LoVo (cell line): ENCODE results near the gene CARHSP1.
"Not testable (repeated sequence)": the region's sequence is repeated elsewhere in the genome, so short reads cannot be mapped to it uniquely, and the experiment has no call there.

Experiments used
- DNase-seq: peaks from one replicate; pipeline ENCODE4 v3.0.0-alpha.2; 2016; ENCODE audit warnings: low spot score

Gene CARHSP1

DNA sequence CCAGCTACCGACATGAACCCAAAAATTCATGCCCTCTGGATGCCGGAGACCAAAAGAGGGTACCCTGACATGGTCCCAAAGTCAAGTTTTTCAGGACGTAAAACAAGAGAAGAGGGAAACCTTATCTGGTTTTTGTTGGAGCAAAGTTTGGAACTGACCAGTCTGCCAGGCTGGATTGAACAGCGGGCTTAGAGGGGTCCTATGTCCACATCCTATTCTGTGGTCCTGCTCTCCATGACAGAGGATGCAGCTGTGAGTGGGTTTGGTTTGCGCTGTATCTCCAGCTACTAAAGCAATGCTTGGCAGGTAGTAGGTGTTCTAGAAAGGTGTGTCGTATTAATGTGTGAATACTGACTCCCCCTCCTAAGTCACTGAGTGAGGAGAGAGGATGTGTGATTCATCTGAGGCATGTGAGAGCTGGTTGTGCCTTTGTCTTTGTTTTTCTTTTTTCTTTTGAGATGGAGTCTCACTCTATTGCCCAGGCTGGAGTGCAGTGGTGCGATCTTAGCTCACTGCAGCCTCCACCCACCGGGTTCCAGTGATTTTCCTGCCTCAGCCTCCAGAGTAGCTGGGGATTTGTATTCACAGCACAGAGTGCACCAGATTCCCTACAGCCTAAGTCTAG lies 40.2 kb downstream of the CARHSP1 start:
- no peak for DNase-seq

GRCh38 chr16:8826278-8826879 lies 42.4 kb downstream of the CARHSP1 start:
- no peak for DNase-seq

DNA sequence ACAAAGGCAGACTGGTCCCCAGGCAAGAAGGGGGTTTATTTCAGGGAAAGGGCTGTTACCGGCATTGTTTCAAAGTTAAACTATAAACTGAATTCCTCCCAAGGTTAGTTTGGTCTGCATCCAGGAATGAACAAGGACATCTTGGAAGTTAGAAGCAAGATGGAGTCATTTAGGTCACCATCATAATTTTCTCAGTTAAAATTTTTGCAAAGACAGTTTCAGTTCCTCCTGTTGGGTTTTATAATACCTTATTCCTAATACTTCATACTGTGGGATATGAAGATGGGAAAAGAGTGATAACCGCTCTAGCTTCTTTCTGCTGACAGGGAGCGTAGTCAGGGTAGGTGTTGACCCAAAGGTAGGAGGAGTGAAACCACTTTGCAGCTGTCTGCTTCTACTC lies 46.4 kb downstream of the CARHSP1 start:
- DNase-seq = no peak

- no peak for DNase-seq
Observed at GRCh38 chr16:8819411-8820034, 49.3 kb downstream of the CARHSP1 start.

DNA sequence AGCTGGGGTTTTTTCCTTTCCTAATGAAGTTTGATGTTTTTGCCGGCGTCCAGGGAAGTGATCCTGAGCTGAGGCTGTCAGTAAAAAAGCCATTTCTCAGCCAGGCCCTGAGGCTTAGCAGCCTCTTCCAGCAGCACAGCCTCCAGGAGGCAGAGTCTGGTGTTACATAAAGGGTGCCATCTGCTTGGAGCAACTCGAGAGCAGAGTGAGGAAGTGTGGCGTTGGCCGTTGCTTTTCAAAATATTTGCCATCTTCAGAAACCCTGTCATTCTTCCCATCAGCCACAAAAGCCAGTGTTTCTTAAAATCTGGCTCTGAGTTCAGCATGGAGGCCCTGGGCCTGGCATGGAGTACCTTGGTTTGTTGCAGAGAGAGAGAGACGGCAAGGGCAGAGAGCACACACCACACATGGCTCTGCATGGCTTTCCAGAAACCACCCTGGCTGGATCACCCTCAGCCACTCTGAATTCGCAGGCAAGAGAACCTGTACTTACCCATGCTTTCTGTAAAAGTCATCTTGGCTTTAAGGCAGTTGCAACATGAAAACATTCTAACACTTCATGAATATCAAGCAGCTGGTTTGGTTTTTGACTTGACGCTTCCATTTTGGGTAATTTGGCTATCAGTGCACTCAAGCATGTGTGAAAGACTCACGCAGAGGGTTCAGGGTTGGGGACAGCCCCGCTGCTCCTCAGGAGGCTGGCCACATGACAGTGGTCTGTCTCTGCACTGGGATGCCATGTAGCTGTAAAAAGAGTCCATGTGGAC lies 50.1 kb downstream of the CARHSP1 start:
- no peak for DNase-seq

- DNase-seq = no peak
Observed at GRCh38 chr16:8816967-8817655, 51.7 kb downstream of the CARHSP1 start.

GRCh38 chr16:8814095-8814806 lies 54.6 kb downstream of the CARHSP1 start:
- DNase-seq = no peak

DNA sequence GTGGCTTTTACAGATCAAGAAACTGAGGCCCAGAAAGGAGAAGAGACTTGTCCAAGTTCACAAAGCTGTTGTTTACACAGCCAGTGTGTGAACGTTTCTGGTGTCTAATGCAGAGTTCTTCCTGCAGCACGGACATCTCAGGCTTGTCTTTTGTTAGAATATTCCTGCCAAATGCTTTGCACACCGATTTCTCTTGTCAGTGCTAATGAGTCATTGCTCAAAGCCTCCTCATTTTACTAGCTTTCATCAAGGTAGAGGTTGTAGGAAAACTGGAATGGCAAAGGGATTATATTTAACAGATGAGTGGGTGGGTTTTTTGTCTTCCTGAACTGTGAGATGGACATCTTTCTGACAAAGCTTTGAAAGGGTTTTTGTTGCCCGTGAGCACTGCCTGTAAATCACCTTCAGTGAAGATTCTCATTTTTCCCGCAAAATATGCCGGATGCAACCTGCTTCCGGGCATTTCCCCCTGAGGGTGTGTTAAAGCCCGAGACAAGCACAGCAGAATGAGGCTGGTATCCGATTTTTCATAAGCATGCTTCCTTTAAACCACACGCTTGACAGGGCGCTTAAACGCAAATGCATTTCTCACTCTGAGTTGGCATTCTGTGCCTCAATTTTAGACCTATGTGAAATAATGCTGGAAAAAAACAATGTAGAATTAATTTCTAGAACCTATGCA lies 56.5 kb downstream of the CARHSP1 start:
- DNase-seq = no peak

GRCh38 chr16:8808613-8809353 lies 60.0 kb downstream of the CARHSP1 start:
- no peak for DNase-seq

DNA sequence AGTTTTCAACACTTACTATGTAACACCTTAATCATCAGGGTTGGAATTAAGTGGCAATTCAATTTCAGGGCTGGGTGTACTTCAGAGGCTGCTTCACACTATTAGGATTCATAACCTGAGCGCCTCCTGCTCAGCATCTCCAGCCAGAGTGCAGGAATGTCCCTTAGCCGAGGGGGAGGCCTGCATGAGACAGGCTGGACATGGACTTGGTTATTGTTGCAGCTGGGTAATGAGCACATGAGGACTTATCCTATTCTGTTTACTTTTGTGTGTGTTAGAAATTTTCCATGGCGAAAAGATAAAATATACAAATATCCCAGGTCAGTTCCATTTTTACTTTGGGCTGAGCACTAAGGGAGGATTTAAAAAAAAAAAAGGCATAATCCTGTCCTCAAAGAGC lies 60.8 kb downstream of the CARHSP1 start:
- no peak for DNase-seq

- no peak for DNase-seq
Observed at GRCh38 chr16:8807189-8807588, 61.6 kb downstream of the CARHSP1 start.

- no peak for DNase-seq
Observed at GRCh38 chr16:8806272-8806983, 62.4 kb downstream of the CARHSP1 start.

DNA sequence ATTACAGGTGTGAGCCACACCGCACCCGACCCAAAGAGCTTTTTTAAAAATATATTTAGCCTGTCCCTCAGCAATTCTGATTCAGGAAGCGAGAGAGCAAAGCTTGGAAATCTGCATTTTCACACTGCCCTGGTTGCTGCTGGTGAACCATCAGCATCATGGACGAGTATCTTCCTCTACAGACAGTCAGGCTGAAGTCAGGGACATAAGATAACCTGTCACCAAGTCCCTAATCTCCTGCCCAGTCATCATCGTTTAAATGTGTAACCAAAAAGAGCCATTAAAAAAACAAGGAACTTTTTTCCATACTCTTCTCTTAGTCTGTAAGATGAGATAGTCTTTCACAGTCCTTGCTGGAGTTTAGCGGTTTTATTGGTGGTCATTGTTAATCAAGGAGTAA lies 64.5 kb downstream of the CARHSP1 start:
- DNase-seq = no peak

GRCh38 chr16:8803733-8804132 lies 65.1 kb downstream of the CARHSP1 start:
- DNase-seq = not testable (repeated sequence)
